LNCaP clone FGC (cell line): ENCODE data around the gene PPP1R18.
A peak's percentile ranks its signal among the peaks of the same experiment; 100 is the strongest.

Experiments used
- DNase-seq: peaks from one replicate; pipeline ENCODE4 v3.0.0-alpha.2; 2011; ENCODE audit warnings: low read depth
- H3K4me3 ChIP-seq: 2 replicates; pipeline ENCODE4 v1.5.1; 2011; ENCODE audit warnings: mild to moderate bottlenecking, low read depth, low read length, control low read depth
- TF ChIP-seq, protein P1 (sequence below): IDR thresholded peaks from 2 replicates; pipeline ENCODE4 v1.5.1; 2012; ENCODE audit warnings: mild to moderate bottlenecking; ENCODE audit not compliant: control insufficient read depth, insufficient read depth; ENCODE audit errors: extremely low read depth

Gene PPP1R18

DNA sequence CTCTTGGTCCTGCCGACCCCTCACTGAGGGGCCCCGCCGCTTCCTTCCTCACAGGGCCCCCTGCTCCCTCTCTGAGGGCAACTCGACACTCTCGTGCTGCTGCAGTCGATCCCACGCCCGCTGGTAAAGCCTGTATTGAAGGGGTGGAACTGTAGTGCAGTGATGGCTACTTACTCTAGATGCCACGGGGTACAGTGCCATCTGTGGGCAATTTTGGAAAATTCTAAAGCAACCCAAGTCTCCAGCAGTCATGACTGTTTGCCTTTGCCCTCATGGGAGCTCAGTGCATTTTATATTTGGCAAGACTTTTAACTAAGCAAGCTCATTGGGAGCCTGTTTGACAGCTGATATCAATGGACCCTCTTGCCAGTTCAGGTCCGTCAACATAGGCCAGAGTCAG lies 46.0 kb downstream of the PPP1R18 start:
- TF ChIP-seq, protein P1, sequence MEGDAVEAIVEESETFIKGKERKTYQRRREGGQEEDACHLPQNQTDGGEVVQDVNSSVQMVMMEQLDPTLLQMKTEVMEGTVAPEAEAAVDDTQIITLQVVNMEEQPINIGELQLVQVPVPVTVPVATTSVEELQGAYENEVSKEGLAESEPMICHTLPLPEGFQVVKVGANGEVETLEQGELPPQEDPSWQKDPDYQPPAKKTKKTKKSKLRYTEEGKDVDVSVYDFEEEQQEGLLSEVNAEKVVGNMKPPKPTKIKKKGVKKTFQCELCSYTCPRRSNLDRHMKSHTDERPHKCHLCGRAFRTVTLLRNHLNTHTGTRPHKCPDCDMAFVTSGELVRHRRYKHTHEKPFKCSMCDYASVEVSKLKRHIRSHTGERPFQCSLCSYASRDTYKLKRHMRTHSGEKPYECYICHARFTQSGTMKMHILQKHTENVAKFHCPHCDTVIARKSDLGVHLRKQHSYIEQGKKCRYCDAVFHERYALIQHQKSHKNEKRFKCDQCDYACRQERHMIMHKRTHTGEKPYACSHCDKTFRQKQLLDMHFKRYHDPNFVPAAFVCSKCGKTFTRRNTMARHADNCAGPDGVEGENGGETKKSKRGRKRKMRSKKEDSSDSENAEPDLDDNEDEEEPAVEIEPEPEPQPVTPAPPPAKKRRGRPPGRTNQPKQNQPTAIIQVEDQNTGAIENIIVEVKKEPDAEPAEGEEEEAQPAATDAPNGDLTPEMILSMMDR = no peak
- no peak for DNase-seq
- no peak overlapping the region for H3K4me3 ChIP-seq

DNA sequence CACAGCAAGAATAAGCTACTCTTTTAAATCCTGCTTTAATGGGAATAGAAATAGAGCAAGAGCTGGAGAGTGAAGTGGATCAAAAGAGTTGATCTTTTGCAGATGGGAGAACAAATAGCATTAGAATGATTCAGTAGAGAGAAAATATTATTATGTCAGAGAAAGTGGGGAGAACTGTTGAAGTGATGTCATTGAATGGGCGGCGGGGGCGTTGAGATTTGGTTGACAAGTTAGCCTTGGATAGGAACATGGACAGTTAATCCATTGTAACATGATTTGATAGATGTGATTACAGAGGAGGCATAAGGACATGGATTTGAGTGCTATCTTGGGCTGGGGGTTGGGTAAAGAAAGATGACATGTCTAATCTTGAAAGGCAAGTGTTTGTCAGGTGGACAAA lies 50.6 kb downstream of the PPP1R18 start:
- TF ChIP-seq, protein P1 = no peak
- H3K4me3 ChIP-seq = no peak overlapping the region
- no peak for DNase-seq

DNA sequence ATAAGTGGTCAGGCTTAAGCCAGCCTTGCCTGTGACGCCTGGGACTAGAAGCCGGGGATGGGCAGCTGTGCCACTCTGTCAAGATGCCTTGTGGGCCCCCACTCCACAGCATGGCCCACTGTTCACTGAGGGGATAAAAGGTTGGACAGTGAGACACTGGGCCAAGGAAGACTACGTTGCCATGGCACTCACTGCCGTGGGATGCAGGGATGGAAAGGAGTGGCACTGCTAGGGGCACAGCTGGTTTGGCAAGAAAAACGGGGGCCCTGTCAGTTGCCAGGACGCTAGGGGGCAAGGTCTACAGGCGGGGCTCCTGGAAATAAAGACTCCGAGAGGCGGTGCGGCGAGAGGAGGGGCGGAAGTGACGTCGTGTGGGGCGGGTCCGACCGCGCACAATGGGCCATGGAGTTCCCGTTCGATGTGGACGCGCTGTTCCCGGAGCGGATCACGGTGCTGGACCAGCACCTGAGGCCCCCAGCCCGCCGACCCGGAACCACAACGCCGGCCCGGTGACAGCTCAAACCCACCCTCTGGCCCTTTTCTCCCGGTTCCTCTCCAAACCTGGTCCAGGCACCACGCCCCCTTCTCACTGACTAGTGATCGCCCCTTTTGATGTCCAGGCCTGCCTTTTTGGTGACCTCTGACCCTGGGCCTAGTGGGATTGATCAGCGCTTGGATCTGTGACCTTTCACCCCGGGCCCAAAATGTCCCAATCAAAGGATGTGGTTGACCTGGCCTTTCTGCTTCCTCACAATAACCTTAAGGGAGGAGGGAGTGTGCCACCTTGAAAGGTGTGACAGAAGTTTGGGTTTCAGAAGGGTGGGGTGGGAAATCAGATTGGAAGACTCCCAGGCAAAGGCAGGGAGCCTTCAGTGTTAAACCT lies 59.7 kb downstream of the PPP1R18 start, which contains the start of gene ATAT1:
Gene ATAT1, plus strand, starts transcription at position 391 of the 883 bp plus-strand sequence.
- DNase-seq = no peak
- H3K4me3 ChIP-seq = peak within 1 kb of the TSS; percentile 83
- TF ChIP-seq, protein P1 = 0 out of 2 replicates have a peak, but pooled peaks have one; percentile 21
